Neural progenitor cell (in vitro differentiated cells): ENCODE measurements around the gene HS2ST1. TPM values are rescaled to one million over a fixed set of nuclear protein-coding genes. Genes with fewer than 3 reads are reported as not detected.
A peak's percentile ranks its signal among the peaks of the same experiment; 100 is the strongest.
"Not testable (repeated sequence)": the region's sequence is repeated elsewhere in the genome, so short reads cannot be mapped to it uniquely, and the experiment has no call there.

Experiments used
- DNase-seq: peaks from one replicate; pipeline ENCODE4 v3.0.0-alpha.2; 2016; ENCODE audit warnings: low spot score
- H2AFZ ChIP-seq: fragments of 200-600 bp; sonication (generic); replicated peaks from 2 replicates; pipeline ENCODE4 v1.6.1; 2016; ENCODE audit warnings: antibody characterized with exemption
- H3F3A ChIP-seq: fragments of 200-600 bp; sonication (generic); 2 replicates; pipeline ENCODE4 v1.6.1; 2016; ENCODE audit warnings: antibody characterized with exemption, low read depth
- H3K27ac ChIP-seq: fragments of 200-600 bp; sonication (generic); 2 replicates; pipeline ENCODE4 v1.5.1; 2016; ENCODE audit warnings: mild to moderate bottlenecking
- H3K27me3 ChIP-seq: fragments of 200-600 bp; sonication (generic); 2 replicates; pipeline ENCODE4 v1.6.1; 2016; ENCODE audit warnings: mild to moderate bottlenecking, moderate library complexity
- H3K36me3 ChIP-seq: fragments of 200-600 bp; sonication (generic); 2 replicates; pipeline ENCODE4 v1.5.1; 2016
- H3K4me1 ChIP-seq: fragments of 200-600 bp; sonication (generic); 2 replicates; pipeline ENCODE4 v1.6.1; 2016; ENCODE audit warnings: mixed run types
- H3K4me2 ChIP-seq: fragments of 200-600 bp; sonication (generic); 2 replicates; pipeline ENCODE4 v1.6.1; 2016
- H3K4me3 ChIP-seq: fragments of 200-600 bp; sonication (generic); 2 replicates; pipeline ENCODE4 v1.5.1; 2016
- H3K79me2 ChIP-seq: fragments of 200-600 bp; sonication (generic); 2 replicates; pipeline ENCODE4 v1.6.1; 2016; ENCODE audit warnings: low read depth
- H3K9ac ChIP-seq: fragments of 200-600 bp; sonication (generic); 2 replicates; pipeline ENCODE4 v1.6.1; 2016
- H3K9me3 ChIP-seq: fragments of 200-600 bp; sonication (generic); 2 replicates; pipeline ENCODE4 v1.5.1; 2016; ENCODE audit warnings: low read depth
- H4K20me1 ChIP-seq: fragments of 200-600 bp; sonication (generic); 2 replicates; pipeline ENCODE4 v1.6.1; 2016; ENCODE audit warnings: low read depth
- H3K27ac Mint-ChIP-seq: 3 replicates; pipeline ENCODE4 v1.8.0; 2021; ENCODE audit warnings: mixed read lengths
- H3K27me3 Mint-ChIP-seq: 2 replicates; pipeline ENCODE4 v1.8.0; 2022; ENCODE audit warnings: low read depth, mild to moderate bottlenecking, inconsistent platforms, moderate library complexity, mixed read lengths; ENCODE audit not compliant: insufficient read depth
- H3K36me3 Mint-ChIP-seq: 3 replicates; pipeline ENCODE4 v1.8.0; 2021; ENCODE audit warnings: mixed read lengths
- H3K4me1 Mint-ChIP-seq: 3 replicates; pipeline ENCODE4 v1.8.0; 2021; ENCODE audit warnings: mixed read lengths
- H3K4me3 Mint-ChIP-seq: 3 replicates; pipeline ENCODE4 v1.8.0; 2021; ENCODE audit warnings: mild to moderate bottlenecking, moderate library complexity, mixed read lengths
- H3K9me3 Mint-ChIP-seq: 3 replicates; pipeline ENCODE4 v1.8.0; 2020; ENCODE audit warnings: mixed read lengths
- CTCF ChIP-seq: fragments of 200-600 bp; sonication (generic); IDR thresholded peaks from 2 replicates; pipeline ENCODE4 v1.5.1; 2017; ENCODE audit warnings: antibody characterized with exemption, mild to moderate bottlenecking
- EZH2 ChIP-seq: fragments of 200-600 bp; sonication (generic); IDR thresholded peaks from 2 replicates; pipeline ENCODE4 v1.6.1; 2017; ENCODE audit warnings: antibody characterized with exemption, mild to moderate bottlenecking, moderate library complexity
- EZH2phosphoT487 ChIP-seq: fragments of 200-600 bp; sonication (generic); IDR thresholded peaks from 2 replicates; pipeline ENCODE4 v1.6.1; 2017; ENCODE audit warnings: antibody characterized with exemption
- total RNA-seq: library from RNA; depleted of rRNA; stranded (reverse); fragments of >200 nt; gene quantifications from 2 replicates; pipeline ENCODE4 v1.2.3, GENCODE V29; 2015; ENCODE audit warnings: low replicate concordance

Gene HS2ST1
- total RNA-seq, 1 donor from 2014 or later, result 33.2 TPM

GRCh38 chr1:86957221-86957620, 42.8 kb downstream of the HS2ST1 start:
- H4K20me1 ChIP-seq, result no peaks in the 10 kb centered on the region
- Mint-ChIP-seq H3K9me3 (peaks cover 39% of the 10 kb centered on the region), H3K36me3 (peaks cover 32% of the 10 kb centered on the region), H3K4me1 (no peaks in the 10 kb centered on the region), H3K27ac (no peak overlapping the region), H3K27me3 (no peaks in the 10 kb centered on the region), H3K4me3 (no peak overlapping the region)
- H3K79me2 ChIP-seq, result peaks cover 96% of the 10 kb centered on the region
- H3K36me3 ChIP-seq, result peaks cover 6% of the 10 kb centered on the region
- no peak overlapping the region for H3K27ac ChIP-seq
- H2AFZ ChIP-seq, result no peak overlapping the region
- H3K4me2 ChIP-seq, result no peak overlapping the region
- H3K9ac ChIP-seq, result no peak overlapping the region
- no peaks in the 10 kb centered on the region for H3K27me3 ChIP-seq
- no peak overlapping the region for H3K4me3 ChIP-seq
- no peaks in the 10 kb centered on the region for H3K9me3 ChIP-seq
- H3F3A ChIP-seq, result no peaks in the 10 kb centered on the region
- DNase-seq, result no peak
- peaks cover 8% of the 10 kb centered on the region for H3K4me1 ChIP-seq
- TF ChIP-seq CTCF, result no peak
- TF ChIP-seq EZH2phosphoT487, result no peak
- no peak for TF ChIP-seq EZH2

GRCh38 chr1:86960548-86960947, 46.1 kb downstream of the HS2ST1 start:
- H3K9me3 ChIP-seq, result no peaks in the 10 kb centered on the region
- peaks cover 6% of the 10 kb centered on the region for H3K4me1 ChIP-seq
- Mint-ChIP-seq H3K27ac (no peak overlapping the region), H3K36me3 (peaks cover 49% of the 10 kb centered on the region), H3K4me1 (no peaks in the 10 kb centered on the region), H3K27me3 (no peaks in the 10 kb centered on the region), H3K4me3 (no peak overlapping the region), H3K9me3 (peaks cover 55% of the 10 kb centered on the region)
- no peak for DNase-seq
- H3K27ac ChIP-seq, result no peak overlapping the region
- H3K27me3 ChIP-seq, result no peaks in the 10 kb centered on the region
- no peak overlapping the region for H3K9ac ChIP-seq
- no peak overlapping the region for H3K4me2 ChIP-seq
- no peak overlapping the region for H2AFZ ChIP-seq
- TF ChIP-seq EZH2 (no peak), CTCF (no peak), EZH2phosphoT487 (no peak)
- H4K20me1 ChIP-seq, result no peaks in the 10 kb centered on the region
- H3F3A ChIP-seq, result no peaks in the 10 kb centered on the region
- H3K4me3 ChIP-seq, result no peak overlapping the region
- peaks cover 6% of the 10 kb centered on the region for H3K36me3 ChIP-seq
- peaks cover 78% of the 10 kb centered on the region for H3K79me2 ChIP-seq

- not testable (repeated sequence) for H4K20me1 ChIP-seq, H3K36me3 ChIP-seq, H3K4me2 ChIP-seq, H3F3A ChIP-seq, H3K4me1 ChIP-seq, H3K4me3 ChIP-seq, H3K27me3 Mint-ChIP-seq, DNase-seq, H3K9ac ChIP-seq, H3K27me3 ChIP-seq, H2AFZ ChIP-seq, H3K27ac Mint-ChIP-seq, H3K27ac ChIP-seq, H3K4me3 Mint-ChIP-seq, H3K9me3 ChIP-seq, H3K4me1 Mint-ChIP-seq
- Mint-ChIP-seq H3K36me3 (peaks cover 47% of the 10 kb centered on the region), H3K9me3 (peaks cover 54% of the 10 kb centered on the region)
- H3K79me2 ChIP-seq, result peaks cover 80% of the 10 kb centered on the region
Observed at GRCh38 chr1:86963841-86964240, 49.4 kb downstream of the HS2ST1 start.

GRCh38 chr1:86965012-86965826, 50.8 kb downstream of the HS2ST1 start:
- peaks cover 80% of the 10 kb centered on the region for H3K79me2 ChIP-seq
- no peak overlapping the region for H3K9ac ChIP-seq
- no peaks in the 10 kb centered on the region for H3K4me1 ChIP-seq
- Mint-ChIP-seq H3K36me3 (peaks cover 42% of the 10 kb centered on the region), H3K27me3 (no peaks in the 10 kb centered on the region), H3K9me3 (peaks cover 48% of the 10 kb centered on the region), H3K4me3 (no peak overlapping the region), H3K27ac (no peak overlapping the region), H3K4me1 (no peaks in the 10 kb centered on the region)
- H3K27me3 ChIP-seq, result no peaks in the 10 kb centered on the region
- no peak overlapping the region for H3K27ac ChIP-seq
- H3K9me3 ChIP-seq, result no peaks in the 10 kb centered on the region
- no peaks in the 10 kb centered on the region for H3F3A ChIP-seq
- TF ChIP-seq CTCF (peak; percentile 61), EZH2 (no peak)
- H2AFZ ChIP-seq, result no peak overlapping the region
- H3K36me3 ChIP-seq, result peaks cover 6% of the 10 kb centered on the region
- peak; percentile 24 for DNase-seq
- no peak overlapping the region for H3K4me3 ChIP-seq
- H4K20me1 ChIP-seq, result peaks cover 4% of the 10 kb centered on the region
- H3K4me2 ChIP-seq, result no peak overlapping the region
